GM18858 (cell line): ENCODE measurements around the gene IGSF21.

Experiments used
- ATAC-seq: cut with Tn5 transposase; IDR thresholded peaks from one replicate; pipeline ENCODE4 v1.9.1; 2021; ENCODE audit not compliant: unreplicated experiment

The IGSF21 gene

GRCh38 chr1:18323259-18323658 is 215.7 kb downstream of the IGSF21 start:
- ATAC-seq: no peak

- no peak for ATAC-seq
Measured at GRCh38 chr1:18324246-18324645, 216.6 kb downstream of the IGSF21 start.

GRCh38 chr1:18325136-18325535 is 217.5 kb downstream of the IGSF21 start:
- no peak for ATAC-seq

- no peak for ATAC-seq
Measured at GRCh38 chr1:18326211-18326897, 218.8 kb downstream of the IGSF21 start.

- no peak for ATAC-seq
Measured at GRCh38 chr1:18327650-18328049, 220.1 kb downstream of the IGSF21 start.

GRCh38 chr1:18328803-18329202 is 221.2 kb downstream of the IGSF21 start:
- no peak for ATAC-seq

GRCh38 chr1:18329469-18330253 is 222.1 kb downstream of the IGSF21 start:
- no peak for ATAC-seq

GRCh38 chr1:18332576-18332975 is 225.0 kb downstream of the IGSF21 start:
- ATAC-seq: no peak

- ATAC-seq: no peak
Measured at GRCh38 chr1:18333220-18333619, 225.6 kb downstream of the IGSF21 start.

- no peak for ATAC-seq
Measured at GRCh38 chr1:18336801-18337200, 229.2 kb downstream of the IGSF21 start.

- ATAC-seq: no peak
Measured at GRCh38 chr1:18337757-18338156, 230.2 kb downstream of the IGSF21 start.

GRCh38 chr1:18339161-18339560 is 231.6 kb downstream of the IGSF21 start:
- ATAC-seq: no peak

- ATAC-seq: no peak
Measured at GRCh38 chr1:18340158-18340764, 232.7 kb downstream of the IGSF21 start.

GRCh38 chr1:18340787-18341186 is 233.2 kb downstream of the IGSF21 start:
- ATAC-seq: no peak

GRCh38 chr1:18341291-18342069 is 233.9 kb downstream of the IGSF21 start:
- no peak for ATAC-seq

- ATAC-seq: no peak
Measured at GRCh38 chr1:18342744-18343143, 235.1 kb downstream of the IGSF21 start.

GRCh38 chr1:18343581-18343980 is 236.0 kb downstream of the IGSF21 start:
- ATAC-seq: no peak

GRCh38 chr1:18344755-18345154 is 237.2 kb downstream of the IGSF21 start:
- ATAC-seq: no peak

GRCh38 chr1:18347559-18347958 is 240.0 kb downstream of the IGSF21 start:
- no peak for ATAC-seq

- no peak for ATAC-seq
Measured at GRCh38 chr1:18348354-18348753, 240.8 kb downstream of the IGSF21 start.

- no peak for ATAC-seq
Measured at GRCh38 chr1:18350747-18351146, 243.1 kb downstream of the IGSF21 start.
